HEK293 (cell line): ENCODE data around the gene ENHO.

Source experiments
- PBX3 ChIP-seq: sonication (generic); formaldehyde crosslinking; IDR thresholded peaks from 2 replicates; pipeline ENCODE4 v1.8.1; 2022; ENCODE audit warnings: mild to moderate bottlenecking, moderate library complexity, missing genetic modification reagents
- REST ChIP-seq: fragments of 450-650 bp; formaldehyde crosslinking; IDR thresholded peaks from 2 replicates; pipeline ENCODE4 v1.5.1; 2016; ENCODE audit warnings: missing biosample characterization, missing genetic modification characterization
- ZFHX2 ChIP-seq: fragments of 450-650 bp; formaldehyde crosslinking; conservative IDR thresholded peaks from 2 replicates; pipeline ENCODE4 v1.5.1; 2016; ENCODE audit warnings: missing biosample characterization, missing genetic modification characterization
- ZNF175 ChIP-seq: fragments of 450-650 bp; formaldehyde crosslinking; IDR thresholded peaks from 2 replicates; pipeline ENCODE4 v1.5.1; 2016; ENCODE audit warnings: missing biosample characterization, missing genetic modification characterization
- ZNF311 ChIP-seq: fragments of 450-650 bp; formaldehyde crosslinking; IDR thresholded peaks from 2 replicates; pipeline ENCODE4 v1.5.1; 2017; ENCODE audit warnings: missing biosample characterization, missing genetic modification characterization, borderline replicate concordance
- ZNF549 ChIP-seq: fragments of 450-650 bp; IDR thresholded peaks from 2 replicates; pipeline ENCODE4 v1.5.1; 2018; ENCODE audit warnings: missing biosample characterization, missing genetic modification characterization, mild to moderate bottlenecking, inconsistent platforms, moderate library complexity
- ZNF558 ChIP-seq: fragments of 450-650 bp; formaldehyde crosslinking; IDR thresholded peaks from 2 replicates; pipeline ENCODE4 v1.5.1; 2016; ENCODE audit warnings: missing biosample characterization, missing genetic modification characterization
- ZNF830 ChIP-seq: fragments of 450-650 bp; IDR thresholded peaks from 2 replicates; pipeline ENCODE4 v1.5.0; 2018; ENCODE audit warnings: missing biosample characterization, missing genetic modification characterization, low read depth, mild to moderate bottlenecking, moderate library complexity

- TF ChIP-seq ZFHX2, result no peak
- TF ChIP-seq PBX3, result no peak
- TF ChIP-seq ZNF311 (tag by site-specific recombination), result no peak
- no peak for TF ChIP-seq ZNF830 (tag by site-specific recombination)
- no peak for TF ChIP-seq ZNF175 (tag by site-specific recombination)
- TF ChIP-seq REST (tag by site-specific recombination), result no peak
- TF ChIP-seq ZNF549 (tag by site-specific recombination), result no peak
- TF ChIP-seq ZNF558 (tag by site-specific recombination), result no peak
Measured at GRCh38 chr9:34520096-34520495, 2.7 kb downstream of the ENHO start.
